ENCODE results near the gene FIGNL1.

FIGNL1 gene

DNA sequence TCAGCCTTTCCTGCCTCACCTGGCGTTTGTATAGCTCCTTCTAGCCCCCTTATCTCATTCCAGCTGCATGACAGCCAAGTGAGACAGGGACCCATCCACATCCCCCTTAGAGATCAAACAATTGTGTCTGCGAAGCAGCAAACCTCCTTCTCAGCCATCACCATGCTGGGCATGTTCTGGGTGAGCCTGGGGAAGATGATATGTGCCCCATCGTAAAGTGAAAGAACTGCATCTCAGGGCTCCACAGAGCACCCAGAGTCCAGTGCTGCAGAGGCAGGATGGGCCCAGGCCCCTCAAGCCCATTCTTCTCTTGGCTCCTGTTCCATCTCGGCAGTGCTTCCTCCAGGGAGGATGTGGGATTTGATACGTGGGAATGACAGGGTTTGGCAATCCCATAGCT is 43.2 kb downstream of the FIGNL1 start:
- CTCF ChIA-PET: interaction anchor here (0.9 kb wide), 1 partner anchor 11 kb away, joined by 6 read pairs; no protein-coding TSS in a partner anchor
- POLR2A ChIA-PET (ENCODE audit: low non-redundant PET): no interaction called here
- TF ChIP-seq, protein P1, sequence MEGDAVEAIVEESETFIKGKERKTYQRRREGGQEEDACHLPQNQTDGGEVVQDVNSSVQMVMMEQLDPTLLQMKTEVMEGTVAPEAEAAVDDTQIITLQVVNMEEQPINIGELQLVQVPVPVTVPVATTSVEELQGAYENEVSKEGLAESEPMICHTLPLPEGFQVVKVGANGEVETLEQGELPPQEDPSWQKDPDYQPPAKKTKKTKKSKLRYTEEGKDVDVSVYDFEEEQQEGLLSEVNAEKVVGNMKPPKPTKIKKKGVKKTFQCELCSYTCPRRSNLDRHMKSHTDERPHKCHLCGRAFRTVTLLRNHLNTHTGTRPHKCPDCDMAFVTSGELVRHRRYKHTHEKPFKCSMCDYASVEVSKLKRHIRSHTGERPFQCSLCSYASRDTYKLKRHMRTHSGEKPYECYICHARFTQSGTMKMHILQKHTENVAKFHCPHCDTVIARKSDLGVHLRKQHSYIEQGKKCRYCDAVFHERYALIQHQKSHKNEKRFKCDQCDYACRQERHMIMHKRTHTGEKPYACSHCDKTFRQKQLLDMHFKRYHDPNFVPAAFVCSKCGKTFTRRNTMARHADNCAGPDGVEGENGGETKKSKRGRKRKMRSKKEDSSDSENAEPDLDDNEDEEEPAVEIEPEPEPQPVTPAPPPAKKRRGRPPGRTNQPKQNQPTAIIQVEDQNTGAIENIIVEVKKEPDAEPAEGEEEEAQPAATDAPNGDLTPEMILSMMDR (conservative IDR thresholded peaks at IDR 0.05; ENCODE audit: low read depth): no peak
- no peak for DNase-seq (ENCODE audit: low spot score)
- H3K27ac ChIP-seq: no peak overlapping the region

DNA sequence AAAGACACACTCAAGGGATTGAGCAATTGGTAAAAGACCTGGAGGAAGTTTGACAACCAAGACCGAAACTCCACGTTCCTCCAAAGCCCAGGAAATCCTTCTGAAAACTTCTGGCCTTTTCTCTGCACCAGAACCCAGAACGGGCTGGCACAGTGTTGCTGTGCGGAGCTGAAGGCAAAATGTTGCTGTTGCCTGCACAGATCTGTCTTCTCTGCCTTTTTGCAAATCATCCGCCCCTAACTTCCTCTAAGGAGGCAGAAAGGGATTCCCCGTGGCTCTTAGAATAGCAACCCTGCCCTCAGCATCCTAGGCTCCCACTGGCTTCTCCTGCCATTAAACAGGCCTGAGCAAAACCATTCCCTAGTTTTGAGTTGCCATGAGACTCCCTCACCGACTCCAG is 44.9 kb downstream of the FIGNL1 start:
- ChIA-PET CTCF (no interaction called here), POLR2A (ENCODE audit: low non-redundant PET) (no interaction called here)
- no peak for DNase-seq (ENCODE audit: low spot score)
- TF ChIP-seq, protein P1 (conservative IDR thresholded peaks at IDR 0.05; ENCODE audit: low read depth): no peak
- H3K27ac ChIP-seq: no peak overlapping the region

DNA sequence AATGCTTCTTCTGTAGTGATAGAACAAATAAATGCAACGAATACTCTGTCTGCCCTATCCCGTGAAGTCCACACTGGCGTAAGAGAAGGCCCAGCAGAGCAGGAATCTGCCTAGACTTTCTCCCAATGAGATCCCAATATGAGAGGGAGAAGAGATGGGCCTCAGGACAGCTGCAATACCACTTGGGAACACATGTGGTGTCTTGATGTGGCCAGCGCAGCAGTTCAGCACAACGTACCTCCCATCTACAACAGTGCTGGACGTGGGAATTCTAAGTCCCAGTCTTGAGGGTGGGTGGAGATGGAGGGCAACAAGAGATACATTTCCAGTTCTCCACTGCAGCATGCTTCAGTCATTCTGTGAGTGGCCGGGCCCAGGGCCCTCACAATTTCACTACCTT is 45.8 kb downstream of the FIGNL1 start:
- ChIA-PET POLR2A (ENCODE audit: low non-redundant PET) (no interaction called here), CTCF (interaction anchor here (0.7 kb wide), 1 partner anchor 199 kb away, joined by 3 read pairs; no protein-coding TSS in a partner anchor)
- no peak for DNase-seq (ENCODE audit: low spot score)
- TF ChIP-seq, protein P1 (conservative IDR thresholded peaks at IDR 0.05; ENCODE audit: low read depth): no peak
- no peak overlapping the region for H3K27ac ChIP-seq

DNA sequence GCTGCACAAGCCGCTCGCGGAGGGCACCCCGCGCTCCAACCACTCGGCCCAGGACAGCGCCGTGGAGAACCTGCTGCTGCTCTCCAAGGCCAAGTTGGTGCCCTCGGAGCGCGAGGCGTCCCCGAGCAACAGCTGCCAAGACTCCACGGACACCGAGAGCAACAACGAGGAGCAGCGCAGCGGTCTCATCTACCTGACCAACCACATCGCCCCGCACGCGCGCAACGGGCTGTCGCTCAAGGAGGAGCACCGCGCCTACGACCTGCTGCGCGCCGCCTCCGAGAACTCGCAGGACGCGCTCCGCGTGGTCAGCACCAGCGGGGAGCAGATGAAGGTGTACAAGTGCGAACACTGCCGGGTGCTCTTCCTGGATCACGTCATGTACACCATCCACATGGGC is 50.0 kb downstream of the FIGNL1 start:
- DNase-seq (ENCODE audit: low spot score): no peak
- TF ChIP-seq, protein P1 (conservative IDR thresholded peaks at IDR 0.05; ENCODE audit: low read depth): no peak
- no peak overlapping the region for H3K27ac ChIP-seq
- ChIA-PET CTCF (no interaction called here), POLR2A (ENCODE audit: low non-redundant PET) (no interaction called here)

DNA sequence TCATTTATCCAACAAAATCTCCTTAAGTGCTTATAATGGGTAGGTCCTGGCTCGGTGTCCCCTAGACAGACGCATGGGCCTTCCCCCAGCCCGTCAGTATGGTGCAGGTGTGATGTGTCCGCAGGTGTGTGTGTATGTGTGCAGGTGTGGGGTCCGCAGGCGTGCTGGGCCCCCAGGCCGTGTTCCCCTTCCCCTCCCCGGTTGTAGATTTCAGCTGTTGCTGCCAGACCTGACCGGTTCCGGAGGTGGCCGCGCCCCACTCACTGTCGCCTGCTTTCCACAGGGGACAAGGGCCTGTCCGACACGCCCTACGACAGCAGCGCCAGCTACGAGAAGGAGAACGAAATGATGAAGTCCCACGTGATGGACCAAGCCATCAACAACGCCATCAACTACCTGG is 50.5 kb downstream of the FIGNL1 start:
- H3K27ac ChIP-seq: no peak overlapping the region
- POLR2A ChIA-PET (ENCODE audit: low non-redundant PET): no interaction called here
- DNase-seq (ENCODE audit: low spot score): no peak
- TF ChIP-seq, protein P1 (conservative IDR thresholded peaks at IDR 0.05; ENCODE audit: low read depth): no peak
- CTCF ChIA-PET: no interaction called here

DNA sequence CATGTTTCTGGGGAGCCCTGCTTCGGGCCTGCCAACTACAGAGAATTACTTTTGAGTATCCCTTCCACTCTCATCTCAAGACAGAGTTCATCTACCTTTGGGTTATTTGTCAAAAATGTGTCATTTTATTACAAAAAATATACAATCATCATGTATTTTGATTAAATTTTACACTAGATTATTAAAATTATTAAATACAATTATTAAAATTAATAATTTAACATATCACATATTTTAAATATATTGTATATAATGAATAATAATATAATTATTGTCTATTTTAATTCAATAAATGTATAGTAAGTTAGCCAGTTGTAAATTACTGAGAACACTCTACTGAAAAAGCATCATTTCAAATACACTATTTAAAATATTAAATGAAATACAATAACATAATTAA is 50.9 kb downstream of the FIGNL1 start:
- H3K27ac ChIP-seq: no peak overlapping the region
- TF ChIP-seq, protein P1 (conservative IDR thresholded peaks at IDR 0.05; ENCODE audit: low read depth): no peak
- ChIA-PET CTCF (no interaction called here), POLR2A (ENCODE audit: low non-redundant PET) (no interaction called here)
- no peak for DNase-seq (ENCODE audit: low spot score)

DNA sequence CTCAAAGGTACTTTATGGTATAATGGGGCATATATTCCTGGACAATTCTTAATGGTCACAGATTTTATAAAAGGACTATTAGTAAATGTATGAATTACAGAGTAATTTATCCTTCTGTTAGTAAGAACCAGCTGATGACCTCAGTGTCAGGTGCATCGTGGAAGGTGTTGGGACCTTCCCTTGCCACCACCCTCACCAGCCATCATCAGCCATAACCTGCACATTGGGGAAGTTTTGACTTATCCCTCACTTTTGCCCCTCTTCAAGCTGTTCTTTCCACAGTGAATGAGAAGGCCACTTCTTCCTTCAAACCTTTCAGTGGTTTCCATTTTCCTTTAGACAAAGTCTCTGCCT is 52.2 kb downstream of the FIGNL1 start:
- no peak overlapping the region for H3K27ac ChIP-seq
- no peak for DNase-seq (ENCODE audit: low spot score)
- TF ChIP-seq, protein P1 (conservative IDR thresholded peaks at IDR 0.05; ENCODE audit: low read depth): no peak
- CTCF ChIA-PET: no interaction called here
- POLR2A ChIA-PET (ENCODE audit: low non-redundant PET): no interaction called here
